ENCODE data around the gene KRT10.

- TF ChIP-seq CTCF (IDR thresholded peaks at IDR 0.05) (no peak), POLR2A (IDR thresholded peaks at IDR 0.05) (no peak), POLR2AphosphoS5 (IDR thresholded peaks at IDR 0.05) (no peak), EP300 (IDR thresholded peaks at IDR 0.05; ENCODE audit: low read depth) (no peak)
Observed at GRCh38 chr17:40796846-40797245, 25.6 kb downstream of the KRT10 start.
